ENCODE measurements around the gene TENM3. TPM values are rescaled to one million over a fixed set of nuclear protein-coding genes. Genes with fewer than 3 reads are reported as not detected.

TENM3 gene
- total and polyA plus RNA-seq, 10 of the 15 experiments (the other 5 are each of a cell fraction or from before 2014, with no cell fraction given): 0.01 to 1.7 (median 0.08) TPM; not detected in 2

DNA sequence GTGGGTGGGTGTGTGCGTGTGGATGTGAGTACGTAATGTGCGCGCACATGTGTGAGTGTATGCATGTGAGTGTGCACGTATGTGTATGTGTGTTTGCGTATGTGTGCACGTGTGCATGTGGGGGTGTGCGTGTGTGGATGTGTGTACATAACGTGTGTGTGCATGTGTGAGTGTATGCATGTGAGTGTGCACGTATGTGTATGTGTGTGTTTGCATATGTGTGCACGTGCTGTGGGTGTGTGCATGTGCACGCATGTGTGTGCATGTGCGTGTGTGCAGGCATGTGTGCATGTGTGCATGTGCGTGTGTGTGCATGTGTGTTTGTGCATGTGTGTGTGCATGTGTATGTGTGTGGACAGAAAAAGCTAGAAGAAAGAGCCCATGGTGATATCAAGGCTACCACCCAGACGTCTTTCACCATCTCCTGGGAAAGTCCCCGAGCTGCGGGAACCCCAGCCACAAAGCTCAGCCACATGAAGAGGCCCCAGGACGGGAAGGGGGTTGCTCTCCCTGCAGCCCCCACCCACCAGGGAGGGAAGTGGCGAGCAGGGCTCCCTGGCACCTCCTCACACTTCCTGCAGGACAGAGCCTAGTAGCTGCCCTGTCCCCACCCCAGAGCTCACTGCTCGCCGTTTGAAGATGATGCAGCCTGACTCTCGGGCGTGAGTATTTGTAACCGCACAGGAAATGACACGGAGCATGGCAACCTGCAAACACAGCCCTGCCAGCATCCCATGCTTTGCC is 565.6 kb downstream of the TENM3 start (continued):
- TF ChIP-seq BCLAF1 (IDR thresholded peaks at IDR 0.05) (no peak), ELK1 (IDR thresholded peaks at IDR 0.05; ENCODE audit: low read depth, low read length) (no peak), PBX3 (IDR thresholded peaks at IDR 0.05; ENCODE audit: insufficient replicate concordance, low read depth, low read length) (no peak), BHLHE40 (IDR thresholded peaks at IDR 0.05; ENCODE audit: borderline replicate concordance in 1 of 2, low read depth in 2 of 2, low read length in 1 of 2) (peak; percentile 26 to 63; a peak in 2 of 4 replicates), BACH1 (IDR thresholded peaks at IDR 0.05; ENCODE audit: borderline replicate concordance) (no peak), ZZZ3 (IDR thresholded peaks at IDR 0.05; ENCODE audit: control insufficient read depth, insufficient read length, low read depth) (no peak), ATF3 (IDR thresholded peaks at IDR 0.05; ENCODE audit: borderline replicate concordance, extremely low read depth, low read depth, low read length) (no peak), ATF2 (IDR thresholded peaks at IDR 0.05; ENCODE audit: low read length) (no peak), RAD21 (IDR thresholded peaks at IDR 0.05; ENCODE audit: insufficient read depth, low read depth, low read length) (no peak), HCFC1 (IDR thresholded peaks at IDR 0.05; ENCODE audit: low read length) (no peak), CEBPB (IDR thresholded peaks at IDR 0.05; ENCODE audit: borderline replicate concordance in 1 of 2, low read depth in 2 of 2, low read length in 2 of 2) (no peak), CHD4 (IDR thresholded peaks at IDR 0.05) (no peak), JUNB (IDR thresholded peaks at IDR 0.05) (no peak)
- TF ChIP-seq, protein P1, sequence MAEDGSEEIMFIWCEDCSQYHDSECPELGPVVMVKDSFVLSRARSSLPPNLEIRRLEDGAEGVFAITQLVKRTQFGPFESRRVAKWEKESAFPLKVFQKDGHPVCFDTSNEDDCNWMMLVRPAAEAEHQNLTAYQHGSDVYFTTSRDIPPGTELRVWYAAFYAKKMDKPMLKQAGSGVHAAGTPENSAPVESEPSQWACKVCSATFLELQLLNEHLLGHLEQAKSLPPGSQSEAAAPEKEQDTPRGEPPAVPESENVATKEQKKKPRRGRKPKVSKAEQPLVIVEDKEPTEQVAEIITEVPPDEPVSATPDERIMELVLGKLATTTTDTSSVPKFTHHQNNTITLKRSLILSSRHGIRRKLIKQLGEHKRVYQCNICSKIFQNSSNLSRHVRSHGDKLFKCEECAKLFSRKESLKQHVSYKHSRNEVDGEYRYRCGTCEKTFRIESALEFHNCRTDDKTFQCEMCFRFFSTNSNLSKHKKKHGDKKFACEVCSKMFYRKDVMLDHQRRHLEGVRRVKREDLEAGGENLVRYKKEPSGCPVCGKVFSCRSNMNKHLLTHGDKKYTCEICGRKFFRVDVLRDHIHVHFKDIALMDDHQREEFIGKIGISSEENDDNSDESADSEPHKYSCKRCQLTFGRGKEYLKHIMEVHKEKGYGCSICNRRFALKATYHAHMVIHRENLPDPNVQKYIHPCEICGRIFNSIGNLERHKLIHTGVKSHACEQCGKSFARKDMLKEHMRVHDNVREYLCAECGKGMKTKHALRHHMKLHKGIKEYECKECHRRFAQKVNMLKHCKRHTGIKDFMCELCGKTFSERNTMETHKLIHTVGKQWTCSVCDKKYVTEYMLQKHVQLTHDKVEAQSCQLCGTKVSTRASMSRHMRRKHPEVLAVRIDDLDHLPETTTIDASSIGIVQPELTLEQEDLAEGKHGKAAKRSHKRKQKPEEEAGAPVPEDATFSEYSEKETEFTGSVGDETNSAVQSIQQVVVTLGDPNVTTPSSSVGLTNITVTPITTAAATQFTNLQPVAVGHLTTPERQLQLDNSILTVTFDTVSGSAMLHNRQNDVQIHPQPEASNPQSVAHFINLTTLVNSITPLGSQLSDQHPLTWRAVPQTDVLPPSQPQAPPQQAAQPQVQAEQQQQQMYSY (CRISPR knock-in tag; IDR thresholded peaks at IDR 0.05): no peak
- TF ChIP-seq, protein P2, sequence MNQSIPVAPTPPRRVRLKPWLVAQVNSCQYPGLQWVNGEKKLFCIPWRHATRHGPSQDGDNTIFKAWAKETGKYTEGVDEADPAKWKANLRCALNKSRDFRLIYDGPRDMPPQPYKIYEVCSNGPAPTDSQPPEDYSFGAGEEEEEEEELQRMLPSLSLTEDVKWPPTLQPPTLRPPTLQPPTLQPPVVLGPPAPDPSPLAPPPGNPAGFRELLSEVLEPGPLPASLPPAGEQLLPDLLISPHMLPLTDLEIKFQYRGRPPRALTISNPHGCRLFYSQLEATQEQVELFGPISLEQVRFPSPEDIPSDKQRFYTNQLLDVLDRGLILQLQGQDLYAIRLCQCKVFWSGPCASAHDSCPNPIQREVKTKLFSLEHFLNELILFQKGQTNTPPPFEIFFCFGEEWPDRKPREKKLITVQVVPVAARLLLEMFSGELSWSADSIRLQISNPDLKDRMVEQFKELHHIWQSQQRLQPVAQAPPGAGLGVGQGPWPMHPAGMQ (IDR thresholded peaks at IDR 0.05; ENCODE audit: borderline replicate concordance): no peak

All from GM12878 (cell line).